Immature natural killer cell (primary cell): ENCODE data around the gene CHST11. TPM values are rescaled to one million over a fixed set of nuclear protein-coding genes. Genes with fewer than 3 reads are reported as not detected.
A peak's percentile ranks its signal among the peaks of the same experiment; 100 is the strongest.

Source experiments
- DNase-seq, 3 donors: peaks; one replicate each; pipeline ENCODE4 v3.0.0; 2022; ENCODE audit warnings: mixed read lengths in 1 of 3
- H3K27ac Mint-ChIP-seq, 6 donors: one replicate each; pipeline ENCODE4 v1.8.0; 2020; ENCODE audit warnings: mixed read lengths in 6 of 6, mild to moderate bottlenecking in 5 of 6, inconsistent platforms in 4 of 6, moderate library complexity in 3 of 6
- H3K27me3 Mint-ChIP-seq, 3 donors: one replicate each; pipeline ENCODE4 v1.8.0; 2020 to 2021; ENCODE audit warnings: low read depth in 3 of 3, mild to moderate bottlenecking in 3 of 3, mixed read lengths in 3 of 3, moderate library complexity in 3 of 3, inconsistent platforms in 1 of 3
- H3K36me3 Mint-ChIP-seq, 3 donors: one replicate each; pipeline ENCODE4 v1.8.0; 2020; ENCODE audit warnings: mixed read lengths in 3 of 3, inconsistent platforms in 2 of 3, mild to moderate bottlenecking in 2 of 3
- H3K4me1 Mint-ChIP-seq, 2 donors: one replicate each; pipeline ENCODE4 v1.8.0; 2020; ENCODE audit warnings: inconsistent platforms in 2 of 2, mild to moderate bottlenecking in 2 of 2, mixed read lengths in 2 of 2, moderate library complexity in 1 of 2
- H3K4me3 Mint-ChIP-seq, 5 donors: one replicate each; pipeline ENCODE4 v1.8.0; 2020; ENCODE audit warnings: mild to moderate bottlenecking in 5 of 5, mixed read lengths in 5 of 5, inconsistent platforms in 3 of 5, moderate library complexity in 3 of 5
- H3K9me3 Mint-ChIP-seq, 6 donors: one replicate each; pipeline ENCODE4 v1.8.0; 2020; ENCODE audit warnings: mild to moderate bottlenecking in 6 of 6, mixed read lengths in 6 of 6, inconsistent platforms in 4 of 6, moderate library complexity in 3 of 6
- polyA plus RNA-seq, 3 donors: library from polyadenylated mRNA; unstranded; fragments of 300-500 nt; fragmentation: Illumina TruSeq; gene quantifications; one replicate each; pipeline ENCODE4 v1.2.3, GENCODE V29; 2021

CHST11 gene
- polyA plus RNA-seq, 3 donors from 2014 or later, result 42.5 to 90.1 (median 78.4) TPM

GRCh38 chr12:104615048-104615561 is 158.4 kb downstream of the CHST11 start:
- Mint-ChIP-seq H3K27me3 (peaks cover 1 to 9% (median 5%) of the 10 kb centered on the region in 3 donors), H3K4me1 (peaks cover 59 to 69% of the 10 kb centered on the region in 2 donors), H3K9me3 (no peaks in the 10 kb centered on the region), H3K4me3 (no peak overlapping the region), H3K36me3 (peaks cover 0 to 3% (median 0%) of the 10 kb centered on the region in 3 donors), H3K27ac (peak overlapping the region in 2 of 6 donors; percentile 48 to 83)
- DNase-seq, result no peak

- Mint-ChIP-seq H3K9me3 (no peaks in the 10 kb centered on the region), H3K4me1 (peaks cover 63 to 69% of the 10 kb centered on the region in 2 donors), H3K27me3 (peaks cover 5 to 7% (median 6%) of the 10 kb centered on the region in 3 donors), H3K36me3 (peaks cover 0 to 3% (median 0%) of the 10 kb centered on the region in 3 donors), H3K27ac (peak overlapping the region in 2 of 6 donors; percentile 39 to 68), H3K4me3 (no peak overlapping the region)
- DNase-seq, result no peak
These were observed 161.9 kb downstream of the CHST11 start for GRCh38 chr12:104618691-104619090.

- H3K4me3 Mint-ChIP-seq, result no peak overlapping the region
- no peaks in the 10 kb centered on the region for H3K9me3 Mint-ChIP-seq
- DNase-seq, result no peak
- H3K27me3 Mint-ChIP-seq, result peaks cover 5 to 7% (median 6%) of the 10 kb centered on the region in 3 donors
- H3K27ac Mint-ChIP-seq, result peak overlapping the region in 2 of 6 donors; percentile 40 to 70
- H3K36me3 Mint-ChIP-seq, result peaks cover 0 to 3% (median 0%) of the 10 kb centered on the region in 3 donors
- peaks cover 65 to 72% of the 10 kb centered on the region in 2 donors for H3K4me1 Mint-ChIP-seq
These were observed 162.6 kb downstream of the CHST11 start for GRCh38 chr12:104619305-104619704.

GRCh38 chr12:104620837-104621531 is 164.2 kb downstream of the CHST11 start:
- peaks cover 3 to 7% (median 6%) of the 10 kb centered on the region in 3 donors for H3K27me3 Mint-ChIP-seq
- no peak overlapping the region for H3K4me3 Mint-ChIP-seq
- DNase-seq, result no peak
- H3K4me1 Mint-ChIP-seq, result peaks cover 73 to 80% of the 10 kb centered on the region in 2 donors
- no peaks in the 10 kb centered on the region for H3K9me3 Mint-ChIP-seq
- peak overlapping the region in 2 of 6 donors; percentile 10 to 26 for H3K27ac Mint-ChIP-seq
- peaks cover 0 to 3% (median 0%) of the 10 kb centered on the region in 3 donors for H3K36me3 Mint-ChIP-seq

- no peaks in the 10 kb centered on the region for H3K9me3 Mint-ChIP-seq
- peaks cover 0 to 3% (median 0%) of the 10 kb centered on the region in 3 donors for H3K36me3 Mint-ChIP-seq
- peaks cover 85 to 95% of the 10 kb centered on the region in 2 donors for H3K4me1 Mint-ChIP-seq
- H3K4me3 Mint-ChIP-seq, result no peak overlapping the region
- H3K27me3 Mint-ChIP-seq, result peaks cover 3 to 6% (median 4%) of the 10 kb centered on the region in 3 donors
- DNase-seq, result no peak
- H3K27ac Mint-ChIP-seq, result no peak overlapping the region
These were observed 166.2 kb downstream of the CHST11 start for GRCh38 chr12:104622928-104623327.

GRCh38 chr12:104623883-104624282 is 167.1 kb downstream of the CHST11 start:
- H3K9me3 Mint-ChIP-seq, result no peaks in the 10 kb centered on the region
- H3K4me3 Mint-ChIP-seq, result no peak overlapping the region
- peaks cover 0 to 3% (median 0%) of the 10 kb centered on the region in 3 donors for H3K36me3 Mint-ChIP-seq
- peaks cover 89 to 98% of the 10 kb centered on the region in 2 donors for H3K4me1 Mint-ChIP-seq
- H3K27ac Mint-ChIP-seq, result peak overlapping the region in 5 of 6 donors; percentile 18 to 71 (median 35)
- H3K27me3 Mint-ChIP-seq, result peaks cover 2 to 7% (median 5%) of the 10 kb centered on the region in 3 donors
- no peak for DNase-seq

GRCh38 chr12:104624529-104624928 is 167.8 kb downstream of the CHST11 start:
- peak overlapping the region in 4 of 6 donors; percentile 6 to 71 (median 32) for H3K27ac Mint-ChIP-seq
- no peak for DNase-seq
- no peaks in the 10 kb centered on the region for H3K36me3 Mint-ChIP-seq

GRCh38 chr12:104626069-104626837 is 169.5 kb downstream of the CHST11 start:
- Mint-ChIP-seq H3K4me1 (peaks cover 86 to 94% of the 10 kb centered on the region in 2 donors), H3K36me3 (no peaks in the 10 kb centered on the region), H3K27ac (peak overlapping the region in 4 of 6 donors; percentile 8 to 60 (median 28)), H3K27me3 (peaks cover 2 to 5% (median 4%) of the 10 kb centered on the region in 3 donors), H3K9me3 (no peaks in the 10 kb centered on the region), H3K4me3 (no peak overlapping the region)
- DNase-seq, result no peak

More at GRCh38 chr12:104624529-104624928, 167.8 kb downstream of the CHST11 start:
- H3K4me3 Mint-ChIP-seq, result no peak overlapping the region
- peaks cover 89 to 97% of the 10 kb centered on the region in 2 donors for H3K4me1 Mint-ChIP-seq
- H3K27me3 Mint-ChIP-seq, result peaks cover 2 to 5% (median 3%) of the 10 kb centered on the region in 3 donors
- no peaks in the 10 kb centered on the region for H3K9me3 Mint-ChIP-seq

GRCh38 chr12:104627231-104627989 is 170.7 kb downstream of the CHST11 start:
- peaks cover 3 to 9% (median 7%) of the 10 kb centered on the region in 3 donors for H3K27me3 Mint-ChIP-seq
- no peak for DNase-seq
- peaks cover 88 to 94% of the 10 kb centered on the region in 2 donors for H3K4me1 Mint-ChIP-seq
- no peak overlapping the region for H3K4me3 Mint-ChIP-seq
- no peaks in the 10 kb centered on the region for H3K9me3 Mint-ChIP-seq
- no peaks in the 10 kb centered on the region for H3K36me3 Mint-ChIP-seq
- peak overlapping the region in 4 of 6 donors; percentile 25 to 53 (median 36) for H3K27ac Mint-ChIP-seq

- Mint-ChIP-seq H3K36me3 (no peaks in the 10 kb centered on the region), H3K4me3 (no peak overlapping the region), H3K4me1 (peaks cover 87 to 94% of the 10 kb centered on the region in 2 donors), H3K9me3 (no peaks in the 10 kb centered on the region), H3K27me3 (peaks cover 0 to 11% (median 7%) of the 10 kb centered on the region in 3 donors), H3K27ac (peak overlapping the region in 4 of 6 donors; percentile 44 to 53 (median 52))
- DNase-seq, result no peak
These were observed 171.5 kb downstream of the CHST11 start for GRCh38 chr12:104627990-104628830.

- Mint-ChIP-seq H3K4me1 (peaks cover 86 to 94% of the 10 kb centered on the region in 2 donors), H3K9me3 (no peaks in the 10 kb centered on the region), H3K4me3 (no peak overlapping the region), H3K27ac (peak overlapping the region in 3 of 6 donors; percentile 33 to 73 (median 51)), H3K27me3 (peaks cover 0 to 12% (median 7%) of the 10 kb centered on the region in 3 donors), H3K36me3 (no peaks in the 10 kb centered on the region)
- no peak for DNase-seq
These were observed 172.0 kb downstream of the CHST11 start for GRCh38 chr12:104628831-104629135.

- H3K4me3 Mint-ChIP-seq, result no peak overlapping the region
- H3K9me3 Mint-ChIP-seq, result no peaks in the 10 kb centered on the region
- H3K4me1 Mint-ChIP-seq, result peaks cover 81 to 93% of the 10 kb centered on the region in 2 donors
- peaks cover 2 to 13% (median 7%) of the 10 kb centered on the region in 3 donors for H3K27me3 Mint-ChIP-seq
- H3K36me3 Mint-ChIP-seq, result no peaks in the 10 kb centered on the region
- peak overlapping the region in 2 of 6 donors; percentile 6 to 40 for H3K27ac Mint-ChIP-seq
- no peak for DNase-seq
These were observed 173.5 kb downstream of the CHST11 start for GRCh38 chr12:104630230-104630670.
